NT2/D1 (cell line): ENCODE measurements around the gene RAVER1.

Experiments
- SUZ12 ChIP-seq: IDR thresholded peaks from 2 replicates; pipeline ENCODE4 v1.6.1; 2011; ENCODE audit not compliant: insufficient read length, insufficient read depth; ENCODE audit errors: extremely low read depth
- YY1 ChIP-seq: IDR thresholded peaks from 2 replicates; pipeline ENCODE4 v1.6.1; 2011; ENCODE audit not compliant: insufficient read length, insufficient read depth

GRCh38 chr19:10266706-10267105, 66.6 kb downstream of the RAVER1 start:
- no peak for TF ChIP-seq YY1
- no peak for TF ChIP-seq SUZ12
